Middle frontal gyrus (tissue), 1 donor: Measurements from ENCODE around the gene RIF1.
"Not testable (repeated sequence)": the region's sequence is repeated elsewhere in the genome, so short reads cannot be mapped to it uniquely, and the experiment has no call there.

Experiments
- DNase-seq: peaks from one replicate; pipeline ENCODE4 v3.0.0-alpha.2; 2015; ENCODE audit warnings: low spot score; ENCODE audit errors: extremely low spot score

Gene RIF1

DNA sequence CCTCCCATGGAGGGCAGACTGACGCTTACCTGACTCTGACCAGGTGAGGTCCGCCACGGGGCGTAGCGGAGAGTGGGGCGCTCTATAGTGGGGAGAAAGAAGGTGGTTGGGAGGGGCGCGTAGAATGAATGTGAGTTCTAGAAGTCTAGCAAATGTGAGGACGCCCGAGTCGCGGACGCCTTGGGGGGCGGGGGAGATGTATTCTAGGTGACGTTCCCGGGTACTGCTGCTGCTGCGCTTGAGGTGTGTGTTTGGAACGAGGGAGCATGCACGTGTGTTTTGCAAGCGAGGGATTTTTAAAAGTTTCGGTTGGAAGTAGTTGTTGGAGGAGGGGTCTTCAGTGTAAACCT, 758 bp downstream of the RIF1 start:
- DNase-seq = no peak

DNA sequence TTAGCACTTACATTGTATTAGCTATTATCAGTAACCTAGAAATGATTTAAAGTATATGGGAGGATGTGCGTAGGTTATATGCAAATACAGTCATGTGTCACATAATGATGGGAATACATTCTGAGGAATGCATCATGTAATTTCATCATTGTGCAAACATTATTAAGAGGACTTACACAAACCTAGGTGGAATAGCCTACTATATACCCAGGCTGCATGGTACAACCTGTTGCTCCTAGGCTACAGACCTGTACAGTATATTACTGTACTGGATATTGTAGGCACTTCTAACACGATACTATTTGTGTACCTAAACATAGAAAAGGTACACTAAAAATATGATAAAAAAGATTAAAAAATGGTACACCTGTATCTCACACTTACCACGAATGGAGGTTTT, 7.9 kb downstream of the RIF1 start:
- DNase-seq = no peak

DNA sequence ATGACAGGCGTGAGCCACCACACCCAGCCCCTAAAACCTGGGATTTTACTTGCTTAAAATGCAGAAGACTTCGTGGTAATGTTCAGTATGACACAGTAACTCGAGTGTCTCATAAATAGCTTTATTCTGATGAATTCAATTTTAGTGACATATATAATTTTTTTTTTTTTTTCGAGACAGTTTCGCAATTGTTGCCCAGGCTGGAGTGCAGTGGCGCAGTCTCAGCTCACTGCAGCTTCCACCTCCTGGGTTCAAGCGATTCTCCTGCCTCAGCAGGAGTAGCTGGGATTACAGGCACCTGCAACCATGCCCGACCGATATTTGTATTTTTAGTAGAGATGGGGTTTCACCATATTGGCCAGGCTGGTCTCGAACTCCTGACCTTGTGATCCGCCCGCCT, 12.0 kb downstream of the RIF1 start:
- not testable (repeated sequence) for DNase-seq

DNA sequence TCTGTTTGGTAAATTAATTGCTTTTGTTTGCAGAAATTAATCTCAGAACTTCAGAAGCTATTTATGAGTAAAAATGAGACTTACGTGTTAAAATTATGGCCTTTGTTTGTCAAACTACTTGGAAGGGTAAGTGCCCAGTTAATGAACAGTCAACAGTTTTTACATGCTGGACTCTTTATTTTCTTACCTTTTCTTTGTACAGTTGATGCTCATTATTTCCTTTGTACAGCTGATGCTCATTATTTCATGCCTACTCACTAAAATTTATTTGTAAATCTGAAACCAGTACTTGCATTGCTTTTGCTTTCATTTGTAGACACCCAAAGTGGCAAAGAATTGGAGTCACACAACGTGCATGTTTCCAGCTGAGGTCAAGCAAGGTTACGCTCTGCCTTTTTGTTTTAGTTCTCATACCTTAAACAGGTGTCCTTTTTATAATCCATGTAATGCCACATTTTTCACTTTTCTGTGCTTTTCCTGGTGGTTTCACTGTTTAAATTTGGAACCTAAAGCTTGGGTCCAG, 13.3 kb downstream of the RIF1 start:
- DNase-seq = no peak

DNA sequence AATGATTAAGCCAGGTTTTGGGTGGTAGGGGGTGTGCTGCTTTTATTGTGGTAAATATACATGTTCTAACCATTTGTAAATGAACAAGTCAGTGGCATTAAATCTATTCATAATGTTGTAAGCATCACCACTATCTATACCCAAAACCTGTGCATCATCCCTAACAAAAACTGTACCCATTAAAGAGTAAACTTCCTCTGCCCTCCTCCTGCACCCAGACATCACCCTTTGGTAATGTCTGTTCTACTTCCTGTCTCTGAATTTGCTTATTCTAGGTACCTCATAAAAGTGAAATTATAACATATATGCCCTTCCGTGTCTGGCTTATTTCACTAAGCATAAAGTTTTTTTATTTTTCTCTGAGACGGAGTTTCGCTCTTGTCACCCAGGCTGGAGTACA, 14.1 kb downstream of the RIF1 start:
- DNase-seq = no peak

DNA sequence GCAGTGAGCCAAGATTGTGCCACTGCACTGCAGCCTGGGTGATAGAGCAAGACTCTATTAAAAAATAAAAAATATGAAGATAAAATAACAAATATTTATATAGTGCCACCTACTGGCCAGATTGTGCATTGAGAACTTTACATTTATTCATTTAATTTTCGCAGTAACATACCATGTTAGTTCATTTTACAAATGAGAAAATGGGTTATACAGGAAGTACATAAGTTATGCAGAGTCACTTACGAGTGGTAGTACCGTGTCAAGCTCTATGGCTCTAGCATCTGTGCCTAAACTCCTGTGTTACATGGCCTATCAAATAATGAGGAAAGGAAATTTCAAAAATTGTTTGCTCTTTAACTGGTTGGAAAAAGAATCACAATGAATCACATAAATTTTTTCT, 27.9 kb downstream of the RIF1 start:
- DNase-seq = no peak

DNA sequence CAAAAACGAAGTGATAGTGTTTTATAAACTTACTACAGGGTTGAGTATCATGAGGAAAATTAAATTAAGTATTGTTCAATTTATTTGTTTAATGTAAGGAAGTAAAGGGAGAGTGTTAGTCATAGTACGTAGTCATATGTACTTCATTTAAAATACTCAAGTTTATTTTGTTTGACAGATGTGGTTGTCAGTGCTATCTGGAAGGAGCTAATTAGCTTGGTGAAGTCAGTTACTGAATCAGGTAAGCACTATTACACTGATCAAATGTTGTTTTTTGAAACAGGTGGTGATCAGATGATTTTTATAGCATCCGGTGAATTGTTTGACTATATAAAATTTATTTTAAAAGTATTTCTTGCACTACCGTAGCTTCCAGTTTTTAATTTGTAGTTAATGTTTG, 28.8 kb downstream of the RIF1 start:
- DNase-seq = no peak

DNA sequence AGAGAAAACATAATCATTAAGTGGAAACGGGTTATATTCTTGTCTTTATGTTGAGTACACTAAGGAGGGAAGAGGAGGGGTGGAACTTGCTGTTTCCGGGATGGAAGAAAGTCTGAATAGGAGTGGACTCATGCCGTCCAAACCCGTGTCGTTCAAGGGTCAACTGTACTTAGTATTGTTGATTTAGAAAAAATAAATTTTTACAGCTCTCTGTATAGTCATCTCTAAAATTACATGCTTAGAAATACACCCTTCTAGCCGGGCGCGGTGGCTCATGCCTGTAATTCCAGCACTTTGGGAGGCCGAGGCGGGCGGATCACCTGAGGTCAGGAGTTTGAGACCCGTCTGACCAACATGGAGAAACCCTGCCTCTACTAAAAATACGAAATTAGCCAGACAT, 29.4 kb downstream of the RIF1 start:
- no peak for DNase-seq

DNA sequence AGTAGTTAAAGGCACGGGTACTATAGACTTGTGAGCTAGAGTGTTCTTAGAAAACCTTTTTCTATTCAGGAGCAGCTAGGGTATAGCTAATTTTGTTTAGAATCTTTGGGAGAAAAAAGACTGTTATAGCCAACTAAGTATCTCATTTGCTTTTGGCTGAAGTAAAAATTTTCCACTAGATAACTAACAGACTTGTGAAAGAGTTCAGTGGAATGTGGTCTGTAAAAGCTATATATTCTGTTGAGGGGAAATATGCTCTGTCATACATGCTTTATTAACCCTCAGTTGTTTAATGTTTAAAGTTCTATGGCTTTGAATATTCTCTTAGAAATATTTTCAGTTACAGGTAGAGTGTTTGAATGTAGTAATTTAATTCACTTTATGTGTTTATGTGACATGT, 49.7 kb downstream of the RIF1 start:
- DNase-seq = no peak

DNA sequence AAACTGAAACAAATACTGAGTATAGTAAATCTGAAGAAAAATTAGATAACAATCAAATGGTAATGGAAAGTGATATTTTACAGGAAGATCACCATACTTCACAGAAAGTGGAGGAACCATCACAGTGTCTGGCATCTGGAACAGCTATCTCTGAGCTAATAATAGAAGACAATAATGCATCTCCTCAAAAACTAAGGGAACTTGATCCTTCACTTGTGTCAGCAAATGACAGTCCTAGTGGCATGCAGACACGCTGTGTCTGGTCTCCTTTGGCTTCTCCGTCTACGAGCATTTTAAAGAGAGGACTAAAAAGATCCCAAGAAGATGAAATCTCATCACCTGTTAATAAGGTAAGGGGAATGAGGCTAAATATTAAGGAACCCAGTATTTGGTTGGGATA, 56.1 kb downstream of the RIF1 start:
- no peak for DNase-seq

DNA sequence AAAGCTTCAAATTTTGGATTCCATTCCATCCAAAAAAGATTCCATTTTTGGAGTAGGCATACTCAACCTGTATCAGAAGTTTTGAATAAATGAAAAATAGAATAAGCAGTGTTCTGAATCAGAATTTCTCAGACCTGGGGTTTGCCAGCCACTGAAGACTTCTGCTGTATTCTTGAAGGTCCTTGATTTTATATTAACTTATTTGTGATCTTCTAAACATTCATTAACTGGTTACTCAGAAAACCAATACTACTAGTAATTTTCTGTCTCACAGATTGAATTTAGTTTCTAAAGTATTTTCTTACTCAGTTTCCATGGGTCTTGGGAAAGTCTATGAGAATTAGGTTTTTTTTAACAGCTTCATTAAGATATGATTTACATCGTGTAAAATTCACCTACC, 60.9 kb downstream of the RIF1 start:
- no peak for DNase-seq

DNA sequence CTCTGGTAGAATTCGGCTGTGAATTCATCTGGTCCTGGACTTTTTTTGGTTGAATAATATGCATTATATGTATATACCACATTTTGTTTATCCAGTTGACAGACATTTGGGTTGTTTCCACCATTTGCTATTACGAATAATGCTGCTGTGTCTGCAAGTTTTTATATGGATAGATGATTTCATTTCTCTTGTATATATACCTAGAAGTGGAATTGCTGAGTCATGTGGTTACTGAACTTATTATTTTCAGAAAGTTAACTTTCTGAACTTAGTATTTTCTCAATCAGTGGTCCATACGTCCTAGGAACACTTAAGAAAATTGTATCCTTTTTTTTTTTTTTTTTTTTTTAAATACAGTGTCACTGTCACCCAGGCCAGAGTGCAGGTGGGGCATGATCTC, 63.3 kb downstream of the RIF1 start:
- no peak for DNase-seq

DNA sequence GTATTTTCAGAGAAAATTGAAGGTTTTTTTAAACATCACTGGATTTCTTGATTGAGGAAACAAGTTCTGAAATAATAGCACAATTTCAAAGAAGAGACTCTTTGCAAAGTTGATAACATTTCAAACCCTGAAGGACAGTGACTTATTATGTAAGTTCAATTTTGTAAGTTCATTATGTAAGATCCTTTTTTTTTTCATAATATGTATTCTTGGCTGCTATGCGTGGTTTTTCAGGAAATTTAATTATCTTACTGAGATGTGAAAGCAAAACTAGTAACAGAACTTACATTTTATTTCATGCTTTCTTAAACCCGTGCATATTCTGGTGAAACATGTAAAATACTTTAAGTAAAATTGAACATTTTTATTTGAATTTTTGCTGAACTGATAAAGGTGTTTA, 65.4 kb downstream of the RIF1 start:
- DNase-seq = no peak

DNA sequence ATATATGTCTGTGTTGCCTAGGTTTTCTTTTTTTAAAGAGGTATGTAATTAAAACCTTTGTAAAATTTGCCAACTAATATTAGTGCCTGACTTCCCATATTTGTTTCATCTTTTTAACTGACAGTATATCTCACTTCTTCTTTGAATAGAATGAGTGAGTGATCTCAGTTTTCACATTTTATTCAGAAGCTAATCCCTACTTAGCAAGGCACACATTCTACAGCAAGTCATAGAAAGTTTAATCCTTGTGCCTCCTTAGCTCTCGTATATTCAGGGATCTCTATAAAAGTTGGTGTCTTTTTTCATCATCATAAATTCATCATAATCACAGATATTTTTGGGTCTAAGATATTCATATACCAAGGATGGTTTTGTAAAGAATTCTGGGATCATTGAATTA, 66.6 kb downstream of the RIF1 start:
- DNase-seq = no peak

DNA sequence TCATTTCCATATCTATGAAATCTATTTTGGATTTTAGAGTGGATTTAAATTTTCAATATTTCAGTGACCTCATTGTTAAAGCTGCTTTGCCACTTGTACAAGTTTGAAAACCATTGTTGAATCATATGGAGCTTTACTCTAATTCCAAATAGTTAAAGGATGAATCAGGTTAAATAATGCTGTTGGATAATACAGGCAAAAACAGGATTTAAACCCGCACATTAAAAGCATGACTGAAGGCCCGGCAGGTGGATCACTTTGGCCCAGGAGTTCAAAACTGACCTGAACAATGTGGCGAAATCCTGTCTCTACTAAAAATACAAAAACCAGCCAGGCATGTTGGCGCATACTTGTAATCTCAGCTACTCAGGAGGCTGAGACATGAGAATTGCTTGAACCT, 68.3 kb downstream of the RIF1 start:
- no peak for DNase-seq

DNA sequence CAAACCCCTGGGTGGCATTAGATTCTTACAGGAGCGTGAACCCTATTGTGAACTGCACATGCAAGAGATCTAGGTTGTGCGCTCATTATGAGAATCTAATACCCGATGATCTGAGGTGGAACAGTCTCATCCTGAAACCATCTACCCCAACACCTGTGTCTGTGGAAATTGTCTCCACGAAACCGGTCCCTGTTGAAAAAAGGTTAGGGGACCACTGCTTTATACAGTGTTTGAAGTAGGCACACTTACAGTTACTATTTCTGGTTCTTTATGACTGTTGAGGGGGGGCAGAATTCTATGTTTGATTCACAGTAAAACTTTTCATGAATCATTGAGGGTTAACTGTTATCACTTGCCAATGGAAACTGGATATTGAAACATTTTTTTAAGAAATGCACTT, 72.0 kb downstream of the RIF1 start:
- no peak for DNase-seq

DNA sequence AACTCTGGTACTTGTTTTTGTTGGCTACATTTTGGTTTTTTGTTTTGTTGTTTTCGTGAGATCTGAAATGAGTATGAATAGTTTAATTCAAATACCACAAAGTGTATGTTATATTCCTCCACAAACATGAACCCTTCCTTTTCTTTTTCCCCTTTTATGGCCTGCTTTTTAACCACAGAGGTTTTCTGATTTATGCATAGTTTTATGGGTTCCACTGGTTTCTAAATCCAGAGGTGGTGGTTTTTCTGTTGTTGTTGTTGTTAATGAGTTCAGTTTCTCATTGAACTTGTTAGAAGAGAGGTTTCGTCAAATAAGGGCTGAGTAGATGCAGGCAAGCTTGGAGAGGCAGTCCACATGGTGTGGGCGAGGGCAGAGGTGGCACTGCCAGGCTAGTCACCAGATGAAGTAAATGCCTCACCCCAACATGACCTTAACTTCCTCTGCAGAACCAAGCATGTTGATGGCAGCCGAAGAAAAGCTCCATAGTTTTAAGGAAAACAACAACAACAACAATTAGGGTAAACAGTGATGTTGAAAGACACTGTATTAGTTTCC, 72.5 kb downstream of the RIF1 start:
- no peak for DNase-seq

DNA sequence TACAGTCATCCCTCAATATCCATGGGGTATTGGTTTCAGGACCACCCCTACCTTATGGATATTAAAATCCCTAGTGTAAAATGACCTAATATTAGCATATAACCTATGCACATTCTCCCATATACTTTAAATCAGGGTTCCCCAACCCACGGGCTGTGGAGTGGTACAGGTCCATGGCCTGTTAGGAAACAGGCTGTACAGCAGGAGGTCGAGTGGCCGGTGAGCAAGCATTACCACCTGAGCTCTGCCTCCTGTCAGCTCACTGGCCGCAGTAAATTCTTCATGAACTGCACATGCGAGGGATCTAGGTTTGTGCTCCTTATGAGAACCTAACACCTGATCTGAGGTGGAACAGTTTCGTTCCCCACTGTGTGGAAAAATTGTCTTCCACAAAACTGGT, 73.8 kb downstream of the RIF1 start:
- DNase-seq = no peak

DNA sequence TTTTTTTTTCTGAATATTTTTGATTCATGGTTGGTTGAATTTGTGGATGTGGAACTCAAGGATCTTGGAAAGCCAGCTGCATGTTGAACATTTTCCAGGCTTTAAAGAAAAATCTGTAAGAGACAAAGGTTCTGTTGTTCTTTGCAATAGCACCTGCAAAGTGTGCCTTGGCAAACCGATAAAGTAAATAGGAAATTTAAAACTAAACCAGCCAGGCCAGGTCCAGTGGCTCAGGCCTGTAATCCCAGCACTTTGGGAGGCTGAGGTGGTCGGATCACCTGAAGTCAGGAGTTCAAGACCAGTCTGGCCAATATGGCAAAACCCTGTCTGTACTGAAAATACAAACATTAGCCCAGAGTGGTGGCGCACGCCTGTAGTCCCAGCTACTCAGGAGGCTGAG, 74.4 kb downstream of the RIF1 start:
- DNase-seq = no peak

DNA sequence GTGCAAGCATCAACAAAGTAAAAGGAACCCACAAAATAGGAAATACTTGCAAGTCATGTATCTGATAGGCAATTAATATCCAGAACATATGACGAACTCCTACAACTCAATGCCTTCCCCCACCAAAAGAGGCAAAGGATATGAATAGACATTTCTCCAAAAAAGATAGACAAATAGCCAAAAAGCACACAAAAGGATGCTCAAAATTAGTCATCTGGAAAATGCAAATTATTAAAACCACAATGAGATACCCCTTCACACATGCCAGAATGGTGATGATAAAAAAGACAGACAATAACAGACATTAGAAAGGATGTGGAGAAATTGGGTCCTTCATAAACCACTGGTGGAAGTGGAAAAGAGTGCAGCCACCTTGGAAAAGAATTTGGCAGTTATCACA, 76.4 kb downstream of the RIF1 start:
- no peak for DNase-seq

DNA sequence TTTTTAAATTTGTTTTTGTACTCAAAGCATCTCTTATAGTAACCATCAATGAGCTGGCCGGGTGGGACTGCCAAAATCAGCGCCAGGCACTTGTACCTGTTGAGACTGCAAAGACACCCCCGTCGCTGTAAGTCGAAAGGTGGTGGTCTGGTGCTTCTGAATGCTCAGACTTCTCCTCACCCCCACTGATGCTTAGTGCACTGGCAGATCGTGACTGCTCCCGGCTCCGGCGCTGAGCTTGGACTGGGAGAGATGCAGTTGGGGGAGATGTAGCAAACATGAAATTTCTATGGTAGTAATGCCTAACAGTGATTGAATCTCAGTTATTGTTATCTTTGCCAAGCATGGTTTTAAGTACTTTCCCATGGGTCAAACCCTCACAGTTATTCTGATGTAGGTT, 80.6 kb downstream of the RIF1 start:
- no peak for DNase-seq

DNA sequence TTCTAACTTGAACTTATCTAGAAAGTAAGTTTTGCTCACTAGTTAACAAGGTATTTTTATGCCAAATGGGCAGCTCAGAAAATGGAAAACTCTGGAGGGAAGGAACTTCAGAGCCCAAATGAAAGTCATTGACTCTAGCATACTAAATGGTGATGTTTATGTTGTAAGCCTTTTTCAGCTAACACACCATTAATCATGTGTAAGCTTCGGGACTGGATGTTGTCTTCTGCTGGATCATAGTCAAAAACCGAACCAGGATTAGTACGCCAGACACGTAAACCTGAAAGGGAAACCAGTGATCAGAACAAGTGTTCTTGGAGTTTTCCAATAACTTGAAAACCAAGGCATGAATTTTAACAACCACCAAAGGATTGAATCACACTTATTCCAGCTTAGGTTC, 81.8 kb downstream of the RIF1 start:
- no peak for DNase-seq

DNA sequence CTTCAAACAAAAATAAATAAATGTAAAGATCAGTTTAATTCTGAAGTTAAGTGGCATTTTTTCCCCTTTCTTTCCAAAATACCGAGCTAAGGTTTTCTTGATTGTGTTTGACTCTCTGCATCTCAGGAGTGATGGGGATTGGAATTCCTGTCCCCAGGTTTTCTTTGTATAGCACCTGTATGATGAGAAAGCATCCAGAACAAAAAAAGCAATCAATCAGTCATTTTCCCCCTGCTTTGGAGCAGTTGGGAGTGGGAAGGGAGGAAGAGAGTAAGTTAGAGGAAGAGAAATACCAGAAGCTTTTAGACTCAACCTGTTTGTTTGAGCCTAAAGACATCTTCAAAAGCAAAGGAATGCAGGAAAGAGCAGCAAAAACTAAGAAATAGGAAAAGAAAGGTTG, 88.5 kb downstream of the RIF1 start:
- DNase-seq = no peak

DNA sequence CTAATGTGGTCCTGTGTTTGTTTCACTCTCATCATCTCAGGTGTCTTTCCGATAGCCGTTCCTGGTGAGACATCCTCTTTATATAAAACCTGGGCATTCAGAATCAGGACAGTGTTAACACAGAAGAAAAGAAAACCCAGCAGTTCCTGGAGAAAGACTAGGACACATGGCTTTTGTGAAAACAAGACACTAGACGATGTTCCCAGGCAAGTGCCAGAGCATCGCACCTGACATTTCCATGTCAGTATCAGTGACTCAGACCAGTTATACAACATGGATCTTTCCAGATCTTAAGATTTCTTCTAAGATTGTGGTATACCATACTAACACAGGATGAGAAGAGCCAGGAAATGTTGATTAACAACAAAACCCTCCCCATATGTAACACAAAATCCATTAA, 96.5 kb downstream of the RIF1 start:
- DNase-seq = no peak
